KMS-11 (cell line): Measurements from ENCODE around the gene UBE2H.

ENCODE experiments used
- H2AFZ ChIP-seq: fragments of 200-600 bp; sonication (generic); 2 replicates; pipeline ENCODE4 v1.6.1; 2016; ENCODE audit warnings: antibody characterized with exemption, mixed run types, low read depth
- H3K27ac ChIP-seq: fragments of 200-600 bp; sonication (generic); 2 replicates; pipeline ENCODE4 v1.6.1; 2016; ENCODE audit warnings: mild to moderate bottlenecking, mixed run types
- H3K27me3 ChIP-seq: fragments of 200-600 bp; sonication (generic); 2 replicates; pipeline ENCODE4 v1.6.1; 2017; ENCODE audit warnings: mild to moderate bottlenecking, low read depth, mixed run types, moderate library complexity; ENCODE audit not compliant: insufficient read depth
- H3K36me3 ChIP-seq: fragments of 200-600 bp; sonication (generic); 2 replicates; pipeline ENCODE4 v1.6.1; 2017; ENCODE audit warnings: mild to moderate bottlenecking, mixed run types; ENCODE audit not compliant: insufficient read depth
- H3K4me1 ChIP-seq: fragments of 200-600 bp; sonication (generic); 2 replicates; pipeline ENCODE4 v1.6.1; 2016; ENCODE audit warnings: mild to moderate bottlenecking, low read depth, mixed run types; ENCODE audit not compliant: poor library complexity, severe bottlenecking
- H3K4me2 ChIP-seq: fragments of 200-600 bp; sonication (generic); 2 replicates; pipeline ENCODE4 v1.7.0; 2016; ENCODE audit warnings: mild to moderate bottlenecking, mixed run types
- H3K4me3 ChIP-seq: fragments of 200-600 bp; sonication (generic); IDR thresholded peaks from 2 replicates; pipeline ENCODE4 v1.6.1; 2017; ENCODE audit warnings: low read depth, low read length, mixed read lengths; ENCODE audit not compliant: insufficient read depth
- H3K79me2 ChIP-seq: fragments of 200-600 bp; sonication (generic); 2 replicates; pipeline ENCODE4 v1.6.1; 2016; ENCODE audit warnings: low read depth, mixed run types; ENCODE audit not compliant: insufficient read depth
- H3K9ac ChIP-seq: fragments of 200-600 bp; sonication (generic); 2 replicates; pipeline ENCODE4 v1.6.1; 2016; ENCODE audit warnings: mild to moderate bottlenecking, mixed run types
- H4K20me1 ChIP-seq: fragments of 200-600 bp; sonication (generic); 2 replicates; pipeline ENCODE4 v1.6.1; 2016; ENCODE audit warnings: mild to moderate bottlenecking, mixed run types; ENCODE audit not compliant: insufficient read depth
- TF ChIP-seq, protein P1 (sequence below): fragments of 200-600 bp; sonication (generic); conservative IDR thresholded peaks from 2 replicates; pipeline ENCODE4 v1.6.1; 2017; ENCODE audit warnings: low read depth, mild to moderate bottlenecking, antibody characterized with exemption, low read length, moderate library complexity, mixed read lengths

UBE2H gene

GRCh38 chr7:129804890-129805719 is 147.7 kb downstream of the UBE2H start:
- H3K4me1 ChIP-seq = no peaks in the 10 kb centered on the region
- H3K27ac ChIP-seq = no peak overlapping the region
- no peak overlapping the region for H3K4me3 ChIP-seq
- no peaks in the 10 kb centered on the region for H3K27me3 ChIP-seq
- H2AFZ ChIP-seq = no peak overlapping the region
- H3K9ac ChIP-seq = no peak overlapping the region
- no peak overlapping the region for H3K4me2 ChIP-seq
- H4K20me1 ChIP-seq = no peaks in the 10 kb centered on the region
- TF ChIP-seq, protein P1, sequence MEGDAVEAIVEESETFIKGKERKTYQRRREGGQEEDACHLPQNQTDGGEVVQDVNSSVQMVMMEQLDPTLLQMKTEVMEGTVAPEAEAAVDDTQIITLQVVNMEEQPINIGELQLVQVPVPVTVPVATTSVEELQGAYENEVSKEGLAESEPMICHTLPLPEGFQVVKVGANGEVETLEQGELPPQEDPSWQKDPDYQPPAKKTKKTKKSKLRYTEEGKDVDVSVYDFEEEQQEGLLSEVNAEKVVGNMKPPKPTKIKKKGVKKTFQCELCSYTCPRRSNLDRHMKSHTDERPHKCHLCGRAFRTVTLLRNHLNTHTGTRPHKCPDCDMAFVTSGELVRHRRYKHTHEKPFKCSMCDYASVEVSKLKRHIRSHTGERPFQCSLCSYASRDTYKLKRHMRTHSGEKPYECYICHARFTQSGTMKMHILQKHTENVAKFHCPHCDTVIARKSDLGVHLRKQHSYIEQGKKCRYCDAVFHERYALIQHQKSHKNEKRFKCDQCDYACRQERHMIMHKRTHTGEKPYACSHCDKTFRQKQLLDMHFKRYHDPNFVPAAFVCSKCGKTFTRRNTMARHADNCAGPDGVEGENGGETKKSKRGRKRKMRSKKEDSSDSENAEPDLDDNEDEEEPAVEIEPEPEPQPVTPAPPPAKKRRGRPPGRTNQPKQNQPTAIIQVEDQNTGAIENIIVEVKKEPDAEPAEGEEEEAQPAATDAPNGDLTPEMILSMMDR = no peak
- no peaks in the 10 kb centered on the region for H3K79me2 ChIP-seq
- no peaks in the 10 kb centered on the region for H3K36me3 ChIP-seq

GRCh38 chr7:129804111-129804889 is 148.5 kb downstream of the UBE2H start:
- no peaks in the 10 kb centered on the region for H3K79me2 ChIP-seq
- no peak overlapping the region for H3K9ac ChIP-seq
- no peak overlapping the region for H3K4me3 ChIP-seq
- H2AFZ ChIP-seq = no peak overlapping the region
- no peaks in the 10 kb centered on the region for H3K4me1 ChIP-seq
- H3K27me3 ChIP-seq = no peaks in the 10 kb centered on the region
- no peak overlapping the region for H3K4me2 ChIP-seq
- TF ChIP-seq, protein P1 = no peak
- no peaks in the 10 kb centered on the region for H3K36me3 ChIP-seq
- H4K20me1 ChIP-seq = no peaks in the 10 kb centered on the region
- no peak overlapping the region for H3K27ac ChIP-seq

DNA sequence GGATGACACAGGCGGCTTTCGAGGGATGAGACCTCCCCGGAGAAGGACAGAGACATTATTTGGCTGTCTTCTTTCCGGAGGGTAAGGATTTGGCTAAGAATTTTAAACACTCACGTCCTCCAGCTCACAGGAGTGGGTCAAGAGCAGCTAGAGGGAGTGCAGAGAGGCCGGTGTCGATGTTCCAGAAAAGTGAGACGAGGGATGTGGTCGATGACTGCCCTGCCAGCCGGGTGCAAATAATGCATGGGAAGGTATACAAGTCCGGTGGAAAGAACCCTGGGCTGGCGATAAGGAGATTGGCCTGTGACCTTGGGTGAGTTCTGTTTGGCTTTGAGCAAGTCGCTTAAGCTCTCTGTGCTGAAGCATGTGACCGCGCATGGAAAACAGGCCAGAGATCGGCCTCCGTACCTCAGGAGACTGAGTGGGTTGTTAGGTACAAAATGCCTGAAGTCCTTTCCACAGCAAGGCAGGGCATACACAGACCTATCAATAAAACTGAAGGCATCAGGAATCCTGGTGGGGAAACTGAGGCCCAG is 149.1 kb downstream of the UBE2H start:
- Histone ChIP-seq H3K36me3 (no peaks in the 10 kb centered on the region), H3K27ac (no peak overlapping the region), H3K4me3 (no peak overlapping the region), H2AFZ (no peak overlapping the region), H3K4me1 (no peaks in the 10 kb centered on the region), H3K79me2 (no peaks in the 10 kb centered on the region), H3K4me2 (no peak overlapping the region), H3K9ac (no peak overlapping the region), H4K20me1 (no peaks in the 10 kb centered on the region), H3K27me3 (no peaks in the 10 kb centered on the region)
- TF ChIP-seq, protein P1 = no peak

DNA sequence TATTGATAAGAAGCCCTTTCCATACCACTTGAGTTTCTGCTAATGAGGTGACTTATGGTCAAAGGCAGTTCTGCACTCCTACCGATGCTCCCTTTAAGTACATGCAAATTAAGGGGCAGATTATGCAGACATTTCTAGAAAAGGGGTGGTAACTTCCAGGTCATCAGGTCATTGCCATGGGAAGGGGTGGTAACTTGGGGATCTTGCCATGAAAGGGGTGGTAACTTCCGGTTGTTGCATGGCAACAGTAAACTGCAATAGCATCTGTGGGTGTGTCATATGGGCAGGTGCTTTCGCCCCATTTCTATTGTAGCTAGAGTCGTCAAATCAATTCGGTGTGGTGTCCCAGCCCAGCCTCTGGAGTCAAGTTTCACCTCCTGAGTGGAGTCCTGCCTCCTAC is 150.9 kb downstream of the UBE2H start:
- H3K4me2 ChIP-seq = no peak overlapping the region
- H3K4me1 ChIP-seq = no peaks in the 10 kb centered on the region
- H3K36me3 ChIP-seq = no peaks in the 10 kb centered on the region
- no peak overlapping the region for H3K9ac ChIP-seq
- no peak overlapping the region for H3K27ac ChIP-seq
- no peaks in the 10 kb centered on the region for H4K20me1 ChIP-seq
- no peaks in the 10 kb centered on the region for H3K27me3 ChIP-seq
- H3K4me3 ChIP-seq = no peak overlapping the region
- H2AFZ ChIP-seq = no peak overlapping the region
- H3K79me2 ChIP-seq = no peaks in the 10 kb centered on the region
- TF ChIP-seq, protein P1 = no peak
